ENCODE results near the gene ZFYVE26. TPM values are rescaled to one million over a fixed set of nuclear protein-coding genes. Genes with fewer than 3 reads are reported as not detected.

Gene ZFYVE26
- total and polyA plus RNA-seq, 7 experiments from 2014 or later = 3.2 to 38.9 (median 25.8) TPM

GRCh38 chr14:67787673-67788072 lies 28.7 kb downstream of the ZFYVE26 start:
- no peak overlapping the region for H3K4me3 Mint-ChIP-seq
- H3K9me3 Mint-ChIP-seq = no peaks in the 10 kb centered on the region
- intact Hi-C loops (cut with micrococcal nuclease) = no loop called here
- Histone ChIP-seq H3K4me3 (ENCODE audit: low read length) (no peak overlapping the region), H3K27me3 (ENCODE audit: control insufficient read depth in 2 of 2, insufficient read depth in 2 of 2, low read length in 2 of 2) (no peaks in the 10 kb centered on the region), H3K4me1 (ENCODE audit: control insufficient read depth in 2 of 2, insufficient read depth in 2 of 2, low read length in 2 of 2) (no peaks in the 10 kb centered on the region), H3K27ac (ENCODE audit: low read depth, low read length) (no peak overlapping the region), H3K36me3 (ENCODE audit: control insufficient read depth in 2 of 3, insufficient read depth in 3 of 3, low read length in 3 of 3) (peaks cover 26 to 86% (median 28%) of the 10 kb centered on the region in 3 experiments), H3K9me3 (ENCODE audit: control insufficient read depth in 2 of 3, low read length in 3 of 3) (no peaks in the 10 kb centered on the region)
- ATAC-seq (no peak), DNase-seq (no peak)
- no peaks in the 10 kb centered on the region for H3K27me3 Mint-ChIP-seq
- H3K4me1 Mint-ChIP-seq = no peaks in the 10 kb centered on the region
- CTCF ChIA-PET = no interaction called here
- H3K36me3 Mint-ChIP-seq = peaks cover 30 to 74% (median 54%) of the 10 kb centered on the region in 5 donors
- H3K27ac Mint-ChIP-seq = no peak overlapping the region
- POLR2A ChIA-PET = no interaction called here

DNA sequence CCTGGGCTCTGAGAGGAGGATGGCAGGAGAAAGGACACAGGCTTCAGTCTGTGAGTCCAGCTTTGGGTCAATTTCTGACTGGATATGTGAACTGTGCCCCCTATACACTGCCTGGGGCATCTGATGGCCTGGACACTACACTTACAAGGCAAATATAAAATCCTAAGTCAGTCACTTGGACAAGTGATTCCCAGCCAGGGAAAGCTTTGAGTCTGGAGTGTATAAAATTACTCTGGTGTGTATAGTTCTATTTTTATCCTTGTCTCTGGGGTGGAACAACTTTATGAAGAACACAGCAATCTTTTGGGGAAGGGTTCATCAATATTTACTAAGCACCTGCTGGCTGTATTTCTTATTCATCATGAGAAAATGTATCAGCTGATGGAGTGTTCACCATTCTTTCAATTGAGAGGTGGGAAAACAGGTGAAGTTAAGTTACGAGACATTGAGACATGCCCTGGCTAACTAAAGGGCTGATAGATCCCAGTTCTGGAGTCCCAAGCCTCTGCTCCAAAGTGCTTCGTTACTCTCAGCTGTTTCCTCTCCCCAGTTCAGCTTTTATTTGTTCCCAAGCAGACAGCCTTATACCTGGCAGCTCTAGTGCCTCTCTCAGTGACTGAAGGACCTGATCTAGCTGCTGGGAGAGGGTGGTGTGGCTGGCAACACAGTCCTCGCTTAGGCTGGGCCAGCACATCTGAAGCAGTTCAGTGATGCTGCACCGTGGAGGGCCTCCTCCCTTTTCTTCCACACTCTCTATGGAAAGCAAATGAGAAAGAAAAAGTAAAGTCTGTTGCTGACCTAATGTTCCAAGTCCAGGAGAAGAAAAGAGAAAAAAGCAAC lies 30.9 kb downstream of the ZFYVE26 start:
- DNase-seq (no peak), ATAC-seq (no peak)
- intact Hi-C loops (cut with micrococcal nuclease) = no loop called here
- Mint-ChIP-seq H3K27me3 (no peaks in the 10 kb centered on the region), H3K4me1 (no peaks in the 10 kb centered on the region), H3K27ac (no peak overlapping the region), H3K4me3 (no peak overlapping the region), H3K9me3 (no peaks in the 10 kb centered on the region), H3K36me3 (peaks cover 30 to 89% (median 62%) of the 10 kb centered on the region in 5 donors)
- CTCF ChIA-PET = interaction anchor here (0.6 kb wide), 1 partner anchor 402 kb away, joined by 3 read pairs; no protein-coding TSS in a partner anchor
- H3K4me1 ChIP-seq (ENCODE audit: control insufficient read depth in 2 of 2, insufficient read depth in 2 of 2, low read length in 2 of 2) = no peaks in the 10 kb centered on the region
- peaks cover 24 to 100% (median 45%) of the 10 kb centered on the region in 3 experiments for H3K36me3 ChIP-seq (ENCODE audit: control insufficient read depth in 2 of 3, insufficient read depth in 3 of 3, low read length in 3 of 3)
- H3K4me3 ChIP-seq (ENCODE audit: low read length) = no peak overlapping the region
- no peak overlapping the region for H3K27ac ChIP-seq (ENCODE audit: low read depth, low read length)
- POLR2A ChIA-PET = no interaction called here
- H3K27me3 ChIP-seq (ENCODE audit: control insufficient read depth in 2 of 2, insufficient read depth in 2 of 2, low read length in 2 of 2) = no peaks in the 10 kb centered on the region
- no peaks in the 10 kb centered on the region for H3K9me3 ChIP-seq (ENCODE audit: control insufficient read depth in 2 of 3, low read length in 3 of 3)

GRCh38 chr14:67784244-67784823 lies 32.1 kb downstream of the ZFYVE26 start:
- H3K27ac Mint-ChIP-seq = peak overlapping the region in 2 of 9 donors; percentile 23 to 31
- no peak for ATAC-seq
- no peak for DNase-seq
- H3K4me3 Mint-ChIP-seq = no peak overlapping the region
- no peaks in the 10 kb centered on the region for H3K27me3 Mint-ChIP-seq
- no peaks in the 10 kb centered on the region for H3K9me3 Mint-ChIP-seq
- ChIA-PET POLR2A (no interaction called here), CTCF (interaction anchor here (0.5 kb wide), 1 partner anchor 52 kb away, joined by 3 read pairs; no protein-coding TSS in a partner anchor)
- Histone ChIP-seq H3K27ac (ENCODE audit: low read depth, low read length) (no peak overlapping the region), H3K4me3 (ENCODE audit: low read length) (no peak overlapping the region), H3K4me1 (ENCODE audit: control insufficient read depth in 2 of 2, insufficient read depth in 2 of 2, low read length in 2 of 2) (no peaks in the 10 kb centered on the region), H3K36me3 (ENCODE audit: control insufficient read depth in 2 of 3, insufficient read depth in 3 of 3, low read length in 3 of 3) (peaks cover 21 to 100% (median 42%) of the 10 kb centered on the region in 3 experiments), H3K27me3 (ENCODE audit: control insufficient read depth in 2 of 2, insufficient read depth in 2 of 2, low read length in 2 of 2) (no peaks in the 10 kb centered on the region), H3K9me3 (ENCODE audit: control insufficient read depth in 2 of 3, low read length in 3 of 3) (no peaks in the 10 kb centered on the region)
- no peaks in the 10 kb centered on the region for H3K4me1 Mint-ChIP-seq
- intact Hi-C loops (cut with micrococcal nuclease) = no loop called here
- peaks cover 28 to 89% (median 55%) of the 10 kb centered on the region in 5 donors for H3K36me3 Mint-ChIP-seq

- ChIA-PET CTCF (no interaction called here), POLR2A (no interaction called here)
- Histone ChIP-seq H3K4me1 (ENCODE audit: control insufficient read depth in 2 of 2, insufficient read depth in 2 of 2, low read length in 2 of 2) (no peaks in the 10 kb centered on the region), H3K36me3 (ENCODE audit: control insufficient read depth in 2 of 3, insufficient read depth in 3 of 3, low read length in 3 of 3) (peaks cover 7 to 99% (median 37%) of the 10 kb centered on the region in 3 experiments), H3K9me3 (ENCODE audit: control insufficient read depth in 2 of 3, low read length in 3 of 3) (no peaks in the 10 kb centered on the region), H3K4me3 (ENCODE audit: low read length) (no peak overlapping the region), H3K27me3 (ENCODE audit: control insufficient read depth in 2 of 2, insufficient read depth in 2 of 2, low read length in 2 of 2) (no peaks in the 10 kb centered on the region), H3K27ac (ENCODE audit: low read depth, low read length) (no peak overlapping the region)
- Mint-ChIP-seq H3K36me3 (peaks cover 22 to 89% (median 49%) of the 10 kb centered on the region in 5 donors), H3K27ac (peak overlapping the region in 3 of 9 donors; percentile 16 to 36 (median 36)), H3K9me3 (no peaks in the 10 kb centered on the region), H3K4me3 (no peak overlapping the region), H3K27me3 (no peaks in the 10 kb centered on the region), H3K4me1 (no peaks in the 10 kb centered on the region)
- no peak for DNase-seq
- intact Hi-C loops (cut with micrococcal nuclease) = no loop called here
- no peak for ATAC-seq
These were observed 34.3 kb downstream of the ZFYVE26 start for GRCh38 chr14:67782090-67782489.

DNA sequence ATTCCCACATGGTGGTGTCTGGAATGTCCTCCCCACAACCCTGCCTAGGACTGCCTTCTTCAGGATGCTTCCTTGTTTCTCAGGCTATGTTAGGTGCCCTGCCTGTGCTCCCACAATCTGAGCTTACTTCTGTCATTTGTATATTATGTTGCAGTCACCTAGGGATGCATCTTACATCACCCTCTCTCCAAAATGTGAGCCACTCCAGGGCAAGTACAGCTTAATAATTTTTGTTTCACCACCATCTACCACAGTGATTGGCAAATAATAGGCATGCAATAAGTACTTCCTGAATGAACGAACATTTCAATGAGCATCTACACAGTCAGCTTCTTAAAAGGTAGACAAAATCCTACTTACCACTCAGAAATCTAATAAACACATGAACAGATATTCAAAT lies 37.6 kb downstream of the ZFYVE26 start:
- Histone ChIP-seq H3K27me3 (ENCODE audit: control insufficient read depth in 2 of 2, insufficient read depth in 2 of 2, low read length in 2 of 2) (no peaks in the 10 kb centered on the region), H3K4me3 (ENCODE audit: low read length) (no peak overlapping the region), H3K9me3 (ENCODE audit: control insufficient read depth in 2 of 3, low read length in 3 of 3) (no peaks in the 10 kb centered on the region), H3K27ac (ENCODE audit: low read depth, low read length) (no peak overlapping the region), H3K4me1 (ENCODE audit: control insufficient read depth in 2 of 2, insufficient read depth in 2 of 2, low read length in 2 of 2) (no peaks in the 10 kb centered on the region), H3K36me3 (ENCODE audit: control insufficient read depth in 2 of 3, insufficient read depth in 3 of 3, low read length in 3 of 3) (peaks cover 9 to 99% (median 22%) of the 10 kb centered on the region in 3 experiments)
- Mint-ChIP-seq H3K27me3 (no peaks in the 10 kb centered on the region), H3K36me3 (peaks cover 12 to 87% (median 48%) of the 10 kb centered on the region in 5 donors), H3K4me1 (no peaks in the 10 kb centered on the region), H3K9me3 (no peaks in the 10 kb centered on the region), H3K27ac (peak overlapping the region in 1 of 9 donors; percentile 67), H3K4me3 (no peak overlapping the region)
- ATAC-seq (no peak), DNase-seq (no peak)
- POLR2A ChIA-PET = no interaction called here
- CTCF ChIA-PET = no interaction called here
- intact Hi-C loops (cut with micrococcal nuclease) = no loop called here

DNA sequence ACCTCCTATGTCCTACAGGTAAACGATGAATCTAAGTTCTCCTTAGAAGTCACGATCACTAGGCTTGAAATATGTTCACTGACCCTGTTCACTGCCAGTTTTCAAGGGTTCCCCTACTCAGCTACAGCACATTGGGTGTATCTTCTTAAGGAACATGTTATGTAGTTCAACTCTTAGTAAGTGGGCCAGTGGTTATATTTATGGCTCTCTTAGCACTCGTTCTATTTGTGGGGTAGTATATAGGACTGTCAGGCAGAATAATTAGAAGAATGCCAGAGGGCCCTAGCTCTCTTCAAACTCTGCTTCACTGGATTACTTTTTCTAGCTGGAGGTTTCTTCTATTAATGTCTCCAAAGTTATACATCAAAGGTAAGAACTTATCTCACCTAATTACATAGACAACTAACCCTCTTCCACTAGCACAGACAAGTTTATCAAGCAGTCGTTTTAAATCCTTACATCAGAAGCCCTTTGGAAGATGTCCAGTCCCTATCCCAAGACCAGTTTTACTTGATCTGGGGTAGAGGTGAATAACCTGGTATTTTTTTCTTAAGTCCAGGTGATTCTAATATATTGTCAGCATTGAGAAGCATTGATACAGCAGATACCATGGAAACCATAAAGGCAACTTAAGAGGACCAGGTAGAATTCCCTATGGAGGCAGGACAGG lies 39.6 kb downstream of the ZFYVE26 start:
- Mint-ChIP-seq H3K36me3 (peaks cover 11 to 82% (median 51%) of the 10 kb centered on the region in 5 donors), H3K27ac (peak overlapping the region in 1 of 9 donors; percentile 43), H3K4me3 (no peak overlapping the region), H3K4me1 (no peaks in the 10 kb centered on the region), H3K9me3 (no peaks in the 10 kb centered on the region), H3K27me3 (no peaks in the 10 kb centered on the region)
- POLR2A ChIA-PET = no interaction called here
- intact Hi-C loops (cut with micrococcal nuclease) = no loop called here
- H3K4me1 ChIP-seq (ENCODE audit: control insufficient read depth in 2 of 2, insufficient read depth in 2 of 2, low read length in 2 of 2) = no peaks in the 10 kb centered on the region
- H3K4me3 ChIP-seq (ENCODE audit: low read length) = no peak overlapping the region
- H3K36me3 ChIP-seq (ENCODE audit: control insufficient read depth in 2 of 3, insufficient read depth in 3 of 3, low read length in 3 of 3) = peaks cover 9 to 99% (median 14%) of the 10 kb centered on the region in 3 experiments
- ATAC-seq (no peak), DNase-seq (no peak)
- no peaks in the 10 kb centered on the region for H3K27me3 ChIP-seq (ENCODE audit: control insufficient read depth in 2 of 2, insufficient read depth in 2 of 2, low read length in 2 of 2)
- H3K27ac ChIP-seq (ENCODE audit: low read depth, low read length) = no peak overlapping the region
- H3K9me3 ChIP-seq (ENCODE audit: control insufficient read depth in 2 of 3, low read length in 3 of 3) = no peaks in the 10 kb centered on the region
- CTCF ChIA-PET = no interaction called here
